OCI-LY7 (cell line): ENCODE data around the gene CLCN6.

ENCODE experiments used
- EZH2phosphoT487 ChIP-seq: fragments of 200-600 bp; sonication (generic); IDR thresholded peaks from 2 replicates; pipeline ENCODE4 v1.6.1; 2018; ENCODE audit warnings: low read depth, borderline replicate concordance, mild to moderate bottlenecking, mixed run types, antibody characterized with exemption, low read length, moderate library complexity, mixed read lengths
- TF ChIP-seq, protein P1 (sequence below): fragments of 200-600 bp; sonication (generic); conservative IDR thresholded peaks from 2 replicates; pipeline ENCODE4 v1.5.1; 2014; ENCODE audit warnings: mild to moderate bottlenecking, antibody characterized with exemption, low read length, moderate library complexity, mixed read lengths

DNA sequence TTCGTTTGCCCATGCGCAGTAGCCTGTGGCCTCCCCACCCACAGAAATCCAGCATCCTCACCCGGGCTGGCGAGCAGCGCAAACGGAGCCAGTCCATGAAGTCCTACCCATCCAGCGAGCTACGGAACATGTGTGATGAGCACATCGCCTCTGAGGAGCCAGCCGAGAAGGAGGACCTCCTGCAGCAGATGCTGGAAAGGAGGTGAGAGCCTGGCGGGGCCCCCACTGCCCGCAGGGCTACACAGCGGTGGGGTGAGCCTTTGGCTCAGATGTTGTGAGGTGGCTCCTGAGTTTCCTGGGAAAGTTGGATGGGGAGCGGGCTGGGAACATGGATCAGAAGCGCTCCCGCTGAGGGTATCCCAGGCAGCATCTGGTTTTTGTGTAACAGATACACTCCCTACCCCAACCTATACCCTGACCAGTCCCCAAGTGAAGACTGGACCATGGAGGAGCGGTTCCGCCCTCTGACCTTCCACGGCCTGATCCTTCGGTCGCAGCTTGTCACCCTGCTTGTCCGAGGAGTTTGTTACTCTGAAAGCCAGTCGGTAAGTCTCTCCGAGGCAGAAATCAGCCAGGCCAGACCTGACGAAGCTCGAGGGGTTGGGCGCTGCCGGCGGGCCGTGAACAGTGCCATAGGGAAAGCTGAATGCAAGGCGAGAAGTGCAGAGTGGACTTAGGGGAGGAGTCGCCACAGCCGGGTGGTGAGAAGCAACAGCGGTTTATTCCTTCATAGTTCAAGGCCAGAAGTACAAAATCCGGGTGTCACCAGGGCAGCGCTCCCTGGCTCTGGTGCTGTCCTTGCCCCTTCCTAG lies 31.2 kb downstream of the CLCN6 start:
- TF ChIP-seq, protein P1, sequence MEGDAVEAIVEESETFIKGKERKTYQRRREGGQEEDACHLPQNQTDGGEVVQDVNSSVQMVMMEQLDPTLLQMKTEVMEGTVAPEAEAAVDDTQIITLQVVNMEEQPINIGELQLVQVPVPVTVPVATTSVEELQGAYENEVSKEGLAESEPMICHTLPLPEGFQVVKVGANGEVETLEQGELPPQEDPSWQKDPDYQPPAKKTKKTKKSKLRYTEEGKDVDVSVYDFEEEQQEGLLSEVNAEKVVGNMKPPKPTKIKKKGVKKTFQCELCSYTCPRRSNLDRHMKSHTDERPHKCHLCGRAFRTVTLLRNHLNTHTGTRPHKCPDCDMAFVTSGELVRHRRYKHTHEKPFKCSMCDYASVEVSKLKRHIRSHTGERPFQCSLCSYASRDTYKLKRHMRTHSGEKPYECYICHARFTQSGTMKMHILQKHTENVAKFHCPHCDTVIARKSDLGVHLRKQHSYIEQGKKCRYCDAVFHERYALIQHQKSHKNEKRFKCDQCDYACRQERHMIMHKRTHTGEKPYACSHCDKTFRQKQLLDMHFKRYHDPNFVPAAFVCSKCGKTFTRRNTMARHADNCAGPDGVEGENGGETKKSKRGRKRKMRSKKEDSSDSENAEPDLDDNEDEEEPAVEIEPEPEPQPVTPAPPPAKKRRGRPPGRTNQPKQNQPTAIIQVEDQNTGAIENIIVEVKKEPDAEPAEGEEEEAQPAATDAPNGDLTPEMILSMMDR: no peak
- no peak for TF ChIP-seq EZH2phosphoT487
